ENCODE measurements around the gene PTCD1.
A peak's percentile ranks its signal among the peaks of the same experiment; 100 is the strongest.

DNA sequence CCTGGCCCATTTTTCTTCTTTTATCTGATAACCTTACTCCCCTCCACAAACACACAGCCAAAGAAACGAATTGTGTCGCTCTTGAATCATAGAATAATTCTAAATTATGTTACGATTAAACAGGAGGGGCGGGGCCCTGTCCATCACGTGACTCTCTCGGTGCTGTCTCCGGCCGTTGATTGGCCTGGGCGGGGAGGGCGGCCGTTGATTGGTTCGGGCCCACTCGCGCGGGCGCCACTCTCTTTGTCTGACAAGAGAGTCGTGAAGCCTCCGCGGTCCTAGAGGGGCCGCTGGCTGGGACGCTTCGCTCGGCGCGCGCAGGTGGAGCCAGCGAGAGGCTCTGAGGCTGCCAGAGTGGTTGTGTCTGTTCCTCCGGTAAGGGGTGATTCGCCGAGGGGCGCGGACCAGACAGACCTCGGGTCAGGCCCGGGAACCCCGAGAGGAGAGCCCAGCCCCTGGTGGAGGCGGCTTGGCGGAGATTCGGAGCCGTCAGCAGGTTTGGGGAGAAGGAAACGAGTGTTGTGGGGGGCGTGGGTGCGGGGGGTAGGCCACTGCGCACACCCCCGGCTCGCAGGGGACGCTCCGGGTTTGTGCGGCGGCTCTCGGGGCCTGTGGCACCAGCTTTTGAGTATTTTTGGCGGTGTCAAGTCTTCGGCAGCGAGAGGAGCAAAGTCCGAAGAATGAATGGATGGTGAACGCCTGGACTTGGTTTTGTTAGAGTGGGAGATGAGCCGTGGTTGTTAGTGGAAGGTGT is 34.1 kb upstream of the PTCD1 start, which contains the start of gene ZNF789:
- TF ChIP-seq, protein P1, sequence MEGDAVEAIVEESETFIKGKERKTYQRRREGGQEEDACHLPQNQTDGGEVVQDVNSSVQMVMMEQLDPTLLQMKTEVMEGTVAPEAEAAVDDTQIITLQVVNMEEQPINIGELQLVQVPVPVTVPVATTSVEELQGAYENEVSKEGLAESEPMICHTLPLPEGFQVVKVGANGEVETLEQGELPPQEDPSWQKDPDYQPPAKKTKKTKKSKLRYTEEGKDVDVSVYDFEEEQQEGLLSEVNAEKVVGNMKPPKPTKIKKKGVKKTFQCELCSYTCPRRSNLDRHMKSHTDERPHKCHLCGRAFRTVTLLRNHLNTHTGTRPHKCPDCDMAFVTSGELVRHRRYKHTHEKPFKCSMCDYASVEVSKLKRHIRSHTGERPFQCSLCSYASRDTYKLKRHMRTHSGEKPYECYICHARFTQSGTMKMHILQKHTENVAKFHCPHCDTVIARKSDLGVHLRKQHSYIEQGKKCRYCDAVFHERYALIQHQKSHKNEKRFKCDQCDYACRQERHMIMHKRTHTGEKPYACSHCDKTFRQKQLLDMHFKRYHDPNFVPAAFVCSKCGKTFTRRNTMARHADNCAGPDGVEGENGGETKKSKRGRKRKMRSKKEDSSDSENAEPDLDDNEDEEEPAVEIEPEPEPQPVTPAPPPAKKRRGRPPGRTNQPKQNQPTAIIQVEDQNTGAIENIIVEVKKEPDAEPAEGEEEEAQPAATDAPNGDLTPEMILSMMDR (IDR thresholded peaks at IDR 0.05 in 8 of 11, conservative IDR thresholded peaks at IDR 0.05 in 3 of 11) = peak in 2 of 11 experiments; percentile 11 to 49
- TF ChIP-seq POLR2AphosphoS5 (IDR thresholded peaks at IDR 0.05) = peak; percentile 80 to 92 (median 90)
- no peak for TF ChIP-seq POLR2A (IDR thresholded peaks at IDR 0.05)

All from spleen (tissue), 7 donors.